Activated effector memory CD4-positive, alpha-beta T cell treated with anti-CD3 and anti-CD28 coated beads, Interleukin-2, amount 50 U/mL, for 16 hours (primary cell): Measurements from ENCODE around the gene CEP85.

Experiments used
- DNase-seq: peaks from one replicate; pipeline ENCODE4 v3.0.0-alpha.2; 2020

The CEP85 gene

GRCh38 chr1:26278724-26279455, 44.9 kb downstream of the CEP85 start:
- DNase-seq: peak; percentile 80

GRCh38 chr1:26279456-26280332, 45.7 kb downstream of the CEP85 start, which contains the start of gene SH3BGRL3:
Gene SH3BGRL3 (plus strand): TSS chr1:26280086. CDS start chr1:26280156, 70 bp downstream.
- DNase-seq: peak; percentile 94

- DNase-seq: no peak
Measured at GRCh38 chr1:26280333-26281042, 46.5 kb downstream of the CEP85 start.

- peak; percentile 64 for DNase-seq
Measured at GRCh38 chr1:26281091-26281958, 47.3 kb downstream of the CEP85 start.

GRCh38 chr1:26281971-26282370, 48.0 kb downstream of the CEP85 start:
- no peak for DNase-seq

GRCh38 chr1:26282401-26282918, 48.5 kb downstream of the CEP85 start:
- no peak for DNase-seq

- DNase-seq: no peak
Measured at GRCh38 chr1:26283279-26283853, 49.4 kb downstream of the CEP85 start.

- DNase-seq: peak; percentile 71
Measured at GRCh38 chr1:26283871-26284596, 50.0 kb downstream of the CEP85 start.

GRCh38 chr1:26284597-26285347, 50.8 kb downstream of the CEP85 start:
- DNase-seq: peak; percentile 98

- DNase-seq: peak; percentile 81
Measured at GRCh38 chr1:26285366-26286063, 51.5 kb downstream of the CEP85 start.

- no peak for DNase-seq
Measured at GRCh38 chr1:26286064-26286416, 52.0 kb downstream of the CEP85 start.

GRCh38 chr1:26287033-26287711, 53.2 kb downstream of the CEP85 start:
- peak; percentile 85 for DNase-seq

- no peak for DNase-seq
Measured at GRCh38 chr1:26287811-26288210, 53.8 kb downstream of the CEP85 start.

GRCh38 chr1:26288311-26288941, 54.4 kb downstream of the CEP85 start:
- DNase-seq: peak; percentile 88

GRCh38 chr1:26289158-26290059, 55.4 kb downstream of the CEP85 start:
- DNase-seq: peak; percentile 72

- DNase-seq: no peak
Measured at GRCh38 chr1:26290122-26290881, 56.3 kb downstream of the CEP85 start.

- no peak for DNase-seq
Measured at GRCh38 chr1:26290882-26291261, 56.9 kb downstream of the CEP85 start.
